ENCODE results near the gene FKBP10.

Gene FKBP10, protein sequence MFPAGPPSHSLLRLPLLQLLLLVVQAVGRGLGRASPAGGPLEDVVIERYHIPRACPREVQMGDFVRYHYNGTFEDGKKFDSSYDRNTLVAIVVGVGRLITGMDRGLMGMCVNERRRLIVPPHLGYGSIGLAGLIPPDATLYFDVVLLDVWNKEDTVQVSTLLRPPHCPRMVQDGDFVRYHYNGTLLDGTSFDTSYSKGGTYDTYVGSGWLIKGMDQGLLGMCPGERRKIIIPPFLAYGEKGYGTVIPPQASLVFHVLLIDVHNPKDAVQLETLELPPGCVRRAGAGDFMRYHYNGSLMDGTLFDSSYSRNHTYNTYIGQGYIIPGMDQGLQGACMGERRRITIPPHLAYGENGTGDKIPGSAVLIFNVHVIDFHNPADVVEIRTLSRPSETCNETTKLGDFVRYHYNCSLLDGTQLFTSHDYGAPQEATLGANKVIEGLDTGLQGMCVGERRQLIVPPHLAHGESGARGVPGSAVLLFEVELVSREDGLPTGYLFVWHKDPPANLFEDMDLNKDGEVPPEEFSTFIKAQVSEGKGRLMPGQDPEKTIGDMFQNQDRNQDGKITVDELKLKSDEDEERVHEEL

DNA sequence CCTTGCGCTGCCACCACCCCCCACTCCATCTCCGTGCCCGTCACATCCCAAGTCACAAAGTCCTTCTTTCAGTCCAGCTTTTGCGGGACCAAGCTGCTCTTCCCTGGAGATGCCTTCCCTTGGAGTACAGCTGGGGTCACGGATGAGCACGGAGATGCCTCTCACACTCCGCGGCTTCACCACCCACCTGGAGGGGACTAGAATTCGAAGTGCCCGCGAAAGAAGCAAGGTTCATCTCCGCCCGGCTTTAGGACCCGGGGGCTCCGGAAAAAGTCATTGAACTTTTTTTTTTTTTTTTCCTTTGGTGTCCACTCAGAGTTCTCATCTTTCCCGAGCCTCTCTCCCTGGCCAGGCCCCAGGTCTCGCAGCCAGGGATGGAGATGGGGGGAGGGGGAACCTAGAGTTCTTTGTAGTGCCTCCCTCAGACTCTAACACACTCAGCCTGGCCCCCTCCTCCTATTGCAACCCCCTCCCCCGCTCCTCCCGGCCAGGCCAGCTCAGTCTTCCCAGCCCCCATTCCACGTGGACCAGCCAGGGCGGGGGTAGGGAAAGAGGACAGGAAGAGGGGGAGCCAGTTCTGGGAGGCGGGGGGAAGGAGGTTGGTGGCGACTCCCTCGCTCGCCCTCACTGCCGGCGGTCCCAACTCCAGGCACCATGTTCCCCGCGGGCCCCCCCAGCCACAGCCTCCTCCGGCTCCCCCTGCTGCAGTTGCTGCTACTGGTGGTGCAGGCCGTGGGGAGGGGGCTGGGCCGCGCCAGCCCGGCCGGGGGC lies at the start of gene FKBP10:
Gene FKBP10, plus strand, starts transcription at position 624 of the 771 bp plus-strand sequence. Its CDS starts 31 bp downstream, at position 655.
- Mint-ChIP-seq H3K9me3 (no peaks in the 10 kb centered on the region), H3K4me3 (peak within 1 kb of the TSS; percentile 82), H3K4me1 (ENCODE audit: low read depth) (peaks cover 19% of the 10 kb centered on the region), H3K27ac (no peak within 1 kb of the TSS), H3K27me3 (peaks cover 8% of the 10 kb centered on the region), H3K36me3 (ENCODE audit: low read depth) (no peaks in the 10 kb centered on the region)

DNA sequence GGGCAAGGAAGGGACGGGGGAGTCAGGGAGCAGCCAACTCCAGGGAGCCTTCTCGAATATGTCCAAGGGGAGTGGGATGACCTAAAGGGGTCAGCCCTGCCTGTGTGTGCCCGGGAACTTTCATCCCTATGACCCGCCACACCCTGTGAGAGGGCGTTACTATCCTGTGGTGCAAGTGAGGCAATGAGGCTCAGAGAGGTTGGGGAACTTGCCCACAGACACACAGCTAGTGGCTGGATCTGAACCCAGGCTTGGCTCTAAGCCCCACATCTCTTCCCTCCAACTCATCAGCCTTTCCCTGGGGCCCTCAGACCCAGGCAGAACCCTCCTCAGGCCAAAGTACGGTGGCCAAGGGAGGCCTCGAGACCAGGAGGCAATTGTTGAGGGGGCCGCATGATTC lies 49.5 kb upstream of the FKBP10 start:
- no peaks in the 10 kb centered on the region for H3K36me3 Mint-ChIP-seq (ENCODE audit: low read depth)

DNA sequence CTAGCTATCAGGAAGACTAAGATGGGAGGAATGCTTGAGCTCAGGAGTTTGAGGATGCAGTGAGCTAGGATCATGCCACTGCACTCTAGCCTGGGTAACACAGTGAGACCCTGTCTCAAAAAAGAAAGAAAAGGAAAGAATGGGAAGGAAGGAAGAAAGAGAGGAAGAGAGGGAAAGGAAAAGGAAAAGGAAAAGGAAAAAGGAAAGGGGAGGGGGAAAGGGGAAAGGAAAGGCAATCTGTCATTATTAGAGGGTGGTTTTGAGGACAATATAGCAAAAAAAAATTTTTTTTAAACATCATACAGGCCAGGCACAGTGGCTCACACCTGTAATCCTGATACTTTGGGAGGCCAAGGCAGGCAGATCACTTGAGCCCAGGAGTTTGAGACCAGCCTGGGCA lies 46.7 kb upstream of the FKBP10 start:
- Mint-ChIP-seq H3K27me3 (no peaks in the 10 kb centered on the region), H3K36me3 (ENCODE audit: low read depth) (no peaks in the 10 kb centered on the region), H3K4me1 (ENCODE audit: low read depth) (no peaks in the 10 kb centered on the region), H3K4me3 (no peak overlapping the region), H3K9me3 (no peaks in the 10 kb centered on the region), H3K27ac (no peak overlapping the region)

More for the DNA sequence above, 49.5 kb upstream of the FKBP10 start:
- Mint-ChIP-seq H3K4me3 (no peak overlapping the region), H3K9me3 (no peaks in the 10 kb centered on the region), H3K4me1 (ENCODE audit: low read depth) (no peaks in the 10 kb centered on the region), H3K27me3 (no peaks in the 10 kb centered on the region), H3K27ac (no peak overlapping the region)

DNA sequence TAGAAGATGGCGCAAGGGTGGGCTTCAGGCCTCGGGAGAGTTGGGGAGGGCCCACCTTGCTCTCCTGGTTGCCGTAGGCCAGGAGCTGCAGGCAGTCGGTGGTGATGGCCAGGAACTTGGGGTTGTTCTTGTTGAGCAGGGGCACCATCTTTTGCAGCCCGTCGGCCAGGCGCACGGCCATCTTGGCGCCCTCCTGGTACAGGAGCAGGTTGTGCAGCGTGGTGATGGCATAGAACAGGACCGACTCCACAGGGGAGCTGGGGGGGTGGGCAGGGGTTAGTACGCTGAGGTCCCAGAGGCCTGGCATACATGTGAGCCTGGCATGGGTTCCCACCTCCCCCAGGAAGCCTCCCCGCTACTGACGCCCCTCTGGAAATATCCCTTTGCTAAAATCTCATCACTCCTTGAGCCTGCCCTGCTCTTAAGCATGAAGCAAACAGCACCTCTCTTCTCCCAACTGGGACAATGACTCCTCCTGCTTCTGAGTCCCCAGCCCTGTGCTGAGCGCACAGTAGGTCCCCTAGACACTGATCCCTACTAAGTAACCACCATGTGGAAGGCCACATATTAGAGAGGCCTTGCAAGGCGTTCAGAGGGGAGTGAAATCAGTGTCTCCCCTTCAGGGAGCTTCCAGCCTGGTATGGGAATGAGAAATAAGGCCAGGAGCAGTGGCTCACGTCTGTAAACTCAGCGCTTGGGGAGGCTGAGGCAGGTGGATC lies 45.3 kb upstream of the FKBP10 start:
- H3K36me3 Mint-ChIP-seq (ENCODE audit: low read depth): no peaks in the 10 kb centered on the region
- no peaks in the 10 kb centered on the region for H3K4me1 Mint-ChIP-seq (ENCODE audit: low read depth)
- peak overlapping the region; percentile 65 for H3K27ac Mint-ChIP-seq
- no peak overlapping the region for H3K4me3 Mint-ChIP-seq
- H3K9me3 Mint-ChIP-seq: no peaks in the 10 kb centered on the region
- H3K27me3 Mint-ChIP-seq: no peaks in the 10 kb centered on the region

DNA sequence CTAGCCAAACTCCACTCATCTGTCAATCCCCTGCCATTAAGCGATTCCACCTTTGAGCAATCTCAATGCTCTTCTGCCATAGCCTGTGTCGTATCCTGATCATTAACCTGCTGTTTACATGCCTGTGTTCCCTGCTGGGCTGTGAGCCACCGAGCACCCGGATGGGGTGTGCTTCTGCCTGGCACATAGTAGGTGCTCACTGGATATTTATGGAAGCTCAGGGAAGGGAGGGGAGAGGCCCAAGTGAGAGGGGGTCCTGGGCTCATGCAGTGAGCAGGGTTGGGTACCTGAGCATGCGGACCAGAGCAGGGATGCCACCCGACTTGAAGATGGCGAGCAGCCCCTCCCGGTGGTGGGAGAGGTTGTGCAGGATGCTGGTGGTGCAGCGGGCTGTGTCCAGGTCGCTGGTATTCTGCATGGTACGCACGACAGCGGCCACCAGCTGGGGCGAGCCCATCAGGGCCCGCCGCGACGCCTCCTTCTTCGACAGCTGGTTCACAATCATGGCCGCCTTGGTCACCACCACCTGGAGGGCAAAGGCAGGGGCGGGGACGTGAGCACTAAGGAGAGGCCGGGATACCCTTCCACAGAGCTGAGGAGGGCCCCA lies 44.0 kb upstream of the FKBP10 start:
- Mint-ChIP-seq H3K4me1 (ENCODE audit: low read depth) (no peaks in the 10 kb centered on the region), H3K27ac (no peak overlapping the region), H3K27me3 (no peaks in the 10 kb centered on the region), H3K9me3 (no peaks in the 10 kb centered on the region), H3K36me3 (ENCODE audit: low read depth) (no peaks in the 10 kb centered on the region), H3K4me3 (no peak overlapping the region)

DNA sequence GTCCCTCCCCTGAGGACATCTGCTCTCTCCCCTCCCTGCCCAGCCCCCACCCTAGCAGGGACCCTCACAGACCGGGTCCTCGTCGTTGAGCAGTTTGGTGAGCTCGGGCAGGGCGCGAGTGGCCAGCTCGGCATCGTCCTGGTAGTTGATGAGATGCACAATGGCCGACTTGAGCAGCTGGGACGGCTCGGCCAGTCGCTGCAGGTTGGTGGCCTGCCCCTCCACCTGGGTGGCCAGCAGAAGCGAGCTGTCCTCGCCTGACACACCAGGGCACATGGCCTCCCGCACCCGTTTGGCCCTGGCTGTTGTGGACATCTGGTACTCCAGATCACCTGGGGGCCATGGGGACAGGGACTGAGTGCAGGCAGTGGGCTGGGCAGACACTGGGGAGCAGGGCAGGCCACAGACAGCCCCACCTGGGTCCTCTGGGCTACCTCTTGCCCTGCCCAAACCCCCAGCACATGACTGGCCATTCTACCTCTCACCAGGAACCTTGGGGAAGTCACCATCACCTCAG lies 43.4 kb upstream of the FKBP10 start:
- Mint-ChIP-seq H3K4me1 (ENCODE audit: low read depth) (no peaks in the 10 kb centered on the region), H3K27me3 (no peaks in the 10 kb centered on the region), H3K36me3 (ENCODE audit: low read depth) (no peaks in the 10 kb centered on the region), H3K4me3 (no peak overlapping the region), H3K27ac (no peak overlapping the region), H3K9me3 (no peaks in the 10 kb centered on the region)

DNA sequence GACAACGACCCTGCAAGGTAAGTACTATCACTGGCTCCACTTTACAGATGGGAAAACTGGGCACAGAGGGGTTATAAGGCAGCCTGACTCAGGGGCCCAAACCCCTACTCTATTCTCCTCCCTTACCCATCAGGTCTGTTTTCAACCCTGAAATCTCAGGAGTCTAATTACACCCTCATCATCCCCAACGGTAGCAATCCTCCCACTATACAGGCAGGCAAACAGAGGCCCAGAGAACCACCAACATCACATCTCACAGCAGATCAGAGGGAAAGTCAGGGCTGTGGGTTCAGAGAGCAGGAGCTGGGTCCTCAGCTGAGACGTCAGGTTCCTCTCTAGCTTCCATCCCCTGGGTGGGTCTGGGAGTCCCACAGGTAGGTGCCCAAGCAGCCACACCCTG lies 42.8 kb upstream of the FKBP10 start:
- Mint-ChIP-seq H3K4me3 (no peak overlapping the region), H3K9me3 (no peaks in the 10 kb centered on the region), H3K27me3 (no peaks in the 10 kb centered on the region), H3K4me1 (ENCODE audit: low read depth) (no peaks in the 10 kb centered on the region), H3K27ac (no peak overlapping the region), H3K36me3 (ENCODE audit: low read depth) (no peaks in the 10 kb centered on the region)

DNA sequence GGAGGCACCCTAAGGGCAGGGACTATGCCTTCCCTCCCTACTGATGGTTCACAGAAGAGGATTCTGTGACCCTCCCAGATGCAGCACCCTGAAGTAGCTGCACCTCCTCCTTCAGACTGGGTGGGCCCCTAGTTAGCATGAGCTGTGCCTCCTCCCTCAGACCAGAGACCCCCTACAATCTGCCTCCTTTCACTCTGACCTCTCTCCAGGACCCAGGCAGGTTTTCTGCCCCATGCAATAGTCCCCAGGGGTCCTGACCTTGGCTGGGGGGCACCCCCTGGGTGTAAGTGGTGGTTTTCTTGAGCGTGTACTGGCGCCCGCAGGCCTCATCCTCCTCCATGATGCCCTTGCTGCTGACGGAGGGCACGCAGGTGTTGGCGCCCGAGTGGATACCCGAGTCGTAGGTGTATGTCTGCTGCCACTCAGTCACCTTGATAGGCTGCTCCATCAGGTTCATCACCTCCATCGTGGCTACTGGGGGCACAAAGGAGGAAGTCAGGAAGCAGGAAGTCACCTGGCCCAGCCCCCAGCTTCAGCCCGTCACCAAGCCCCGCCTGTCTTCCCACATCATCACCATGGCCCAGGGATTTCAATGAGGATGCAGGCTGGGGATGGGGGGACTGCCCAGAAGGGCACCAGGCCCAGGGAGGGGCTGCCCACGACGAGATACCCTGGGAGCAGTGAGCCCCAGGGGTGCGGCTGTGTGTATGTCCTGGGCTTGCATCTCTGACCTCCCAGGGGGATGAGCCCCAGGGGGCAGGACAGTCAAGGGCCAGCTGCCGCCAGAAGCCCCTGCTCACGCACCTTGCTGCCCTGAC lies 41.2 kb upstream of the FKBP10 start:
- no peak overlapping the region for H3K4me3 Mint-ChIP-seq
- peak overlapping the region; percentile 16 for H3K27ac Mint-ChIP-seq
- H3K9me3 Mint-ChIP-seq: no peaks in the 10 kb centered on the region
- H3K4me1 Mint-ChIP-seq (ENCODE audit: low read depth): no peaks in the 10 kb centered on the region
- no peaks in the 10 kb centered on the region for H3K36me3 Mint-ChIP-seq (ENCODE audit: low read depth)
- H3K27me3 Mint-ChIP-seq: no peaks in the 10 kb centered on the region

DNA sequence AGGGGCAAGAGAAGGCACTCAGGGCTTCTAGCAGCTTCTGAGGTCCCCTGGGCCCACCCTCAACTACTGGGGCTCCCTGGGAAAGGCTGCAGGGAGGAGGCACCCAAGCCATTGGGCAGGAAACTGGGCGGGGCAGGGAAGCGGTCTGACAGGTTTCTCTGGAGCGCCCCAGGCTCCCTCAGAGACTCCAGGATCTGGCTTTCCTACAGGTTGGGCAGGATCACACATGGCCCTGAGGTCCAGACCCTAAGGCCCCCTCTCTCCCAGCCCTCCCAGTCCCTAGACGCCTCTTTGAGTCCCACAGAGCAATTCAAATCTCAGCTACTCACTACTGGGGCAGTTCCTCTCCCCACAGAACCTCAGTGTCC lies 40.6 kb upstream of the FKBP10 start:
- H3K27ac Mint-ChIP-seq: no peak overlapping the region
- no peaks in the 10 kb centered on the region for H3K4me1 Mint-ChIP-seq (ENCODE audit: low read depth)
- H3K9me3 Mint-ChIP-seq: no peaks in the 10 kb centered on the region
- H3K36me3 Mint-ChIP-seq (ENCODE audit: low read depth): no peaks in the 10 kb centered on the region
- no peaks in the 10 kb centered on the region for H3K27me3 Mint-ChIP-seq
- no peak overlapping the region for H3K4me3 Mint-ChIP-seq

DNA sequence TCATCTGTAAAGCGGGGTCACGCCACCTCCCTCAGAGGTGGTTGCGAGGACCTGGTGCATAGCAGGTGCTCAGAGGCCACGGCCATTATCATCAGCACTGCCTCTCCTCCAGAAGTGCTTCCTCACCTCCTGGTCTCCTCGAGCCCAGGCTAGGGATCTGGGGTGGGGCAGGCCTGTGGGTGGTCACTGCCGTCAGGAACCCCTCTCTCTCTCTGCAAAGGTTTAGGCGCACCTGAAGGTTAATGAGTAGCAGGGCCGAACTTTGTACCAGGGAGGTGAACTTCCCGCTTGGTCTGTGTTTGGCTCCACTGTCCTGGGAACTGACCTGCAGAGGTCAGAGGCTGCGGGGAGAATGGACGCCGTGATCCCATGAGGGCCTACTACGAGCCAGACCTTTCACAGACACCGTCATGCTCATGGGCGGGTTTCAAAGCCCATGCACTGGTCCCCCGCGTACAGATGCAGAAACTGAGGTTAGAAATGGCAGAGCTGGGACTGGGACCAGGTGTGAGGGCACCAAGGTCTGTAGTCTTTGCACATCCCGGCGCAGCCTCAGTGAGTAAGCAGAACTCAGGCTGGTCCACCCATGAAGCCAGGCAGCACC lies 40.1 kb upstream of the FKBP10 start:
- Mint-ChIP-seq H3K27me3 (no peaks in the 10 kb centered on the region), H3K36me3 (ENCODE audit: low read depth) (no peaks in the 10 kb centered on the region), H3K27ac (no peak overlapping the region), H3K4me3 (no peak overlapping the region), H3K9me3 (no peaks in the 10 kb centered on the region), H3K4me1 (ENCODE audit: low read depth) (no peaks in the 10 kb centered on the region)

DNA sequence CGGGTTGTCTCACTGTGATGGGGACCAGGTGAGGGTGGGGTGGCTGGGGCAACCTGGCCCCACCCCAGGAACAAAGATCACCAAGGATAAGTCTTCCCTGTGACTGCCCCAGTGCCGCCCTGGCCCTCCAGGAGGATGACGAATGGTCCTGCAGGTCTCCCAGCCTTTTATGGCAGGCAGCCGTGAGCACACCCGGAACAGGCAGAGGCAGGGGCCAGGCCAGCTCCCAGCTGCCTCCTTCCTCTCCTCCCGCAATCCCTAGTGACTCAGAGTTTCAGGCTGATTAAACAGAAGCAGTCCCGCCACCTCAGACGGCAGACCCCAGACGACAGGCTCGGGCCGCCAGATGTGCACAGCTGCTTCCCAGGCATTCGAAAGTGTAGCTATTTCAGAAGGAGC lies 39.6 kb upstream of the FKBP10 start:
- Mint-ChIP-seq H3K4me1 (ENCODE audit: low read depth) (no peaks in the 10 kb centered on the region), H3K9me3 (no peaks in the 10 kb centered on the region), H3K36me3 (ENCODE audit: low read depth) (no peaks in the 10 kb centered on the region), H3K27me3 (no peaks in the 10 kb centered on the region), H3K27ac (no peak overlapping the region), H3K4me3 (no peak overlapping the region)

DNA sequence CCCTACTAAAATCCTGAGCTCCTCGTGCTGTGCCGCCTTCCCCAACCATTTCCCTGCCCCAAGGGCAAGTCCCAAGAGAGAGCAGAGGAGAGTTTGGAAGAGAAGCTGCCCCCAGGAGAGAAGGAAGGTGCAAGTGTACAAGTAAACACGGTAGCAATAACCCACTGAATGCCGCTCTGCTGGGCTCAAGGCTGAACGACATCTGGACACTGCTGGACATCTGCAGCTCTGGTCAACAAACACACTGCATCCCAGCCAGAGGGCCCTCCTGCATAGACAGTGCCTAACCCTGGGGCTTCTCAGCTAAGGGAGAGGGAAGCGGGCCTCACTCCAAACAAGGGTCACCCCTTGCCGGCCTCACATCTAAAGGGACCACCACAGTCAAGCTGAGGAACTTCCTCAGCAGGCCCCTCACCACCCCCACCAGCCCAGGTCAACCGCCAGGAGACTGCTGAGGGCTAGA lies 39.0 kb upstream of the FKBP10 start:
- no peak overlapping the region for H3K27ac Mint-ChIP-seq
- H3K36me3 Mint-ChIP-seq (ENCODE audit: low read depth): no peaks in the 10 kb centered on the region
- H3K4me1 Mint-ChIP-seq (ENCODE audit: low read depth): no peaks in the 10 kb centered on the region
- no peaks in the 10 kb centered on the region for H3K9me3 Mint-ChIP-seq
- H3K27me3 Mint-ChIP-seq: no peaks in the 10 kb centered on the region
- H3K4me3 Mint-ChIP-seq: no peak overlapping the region

DNA sequence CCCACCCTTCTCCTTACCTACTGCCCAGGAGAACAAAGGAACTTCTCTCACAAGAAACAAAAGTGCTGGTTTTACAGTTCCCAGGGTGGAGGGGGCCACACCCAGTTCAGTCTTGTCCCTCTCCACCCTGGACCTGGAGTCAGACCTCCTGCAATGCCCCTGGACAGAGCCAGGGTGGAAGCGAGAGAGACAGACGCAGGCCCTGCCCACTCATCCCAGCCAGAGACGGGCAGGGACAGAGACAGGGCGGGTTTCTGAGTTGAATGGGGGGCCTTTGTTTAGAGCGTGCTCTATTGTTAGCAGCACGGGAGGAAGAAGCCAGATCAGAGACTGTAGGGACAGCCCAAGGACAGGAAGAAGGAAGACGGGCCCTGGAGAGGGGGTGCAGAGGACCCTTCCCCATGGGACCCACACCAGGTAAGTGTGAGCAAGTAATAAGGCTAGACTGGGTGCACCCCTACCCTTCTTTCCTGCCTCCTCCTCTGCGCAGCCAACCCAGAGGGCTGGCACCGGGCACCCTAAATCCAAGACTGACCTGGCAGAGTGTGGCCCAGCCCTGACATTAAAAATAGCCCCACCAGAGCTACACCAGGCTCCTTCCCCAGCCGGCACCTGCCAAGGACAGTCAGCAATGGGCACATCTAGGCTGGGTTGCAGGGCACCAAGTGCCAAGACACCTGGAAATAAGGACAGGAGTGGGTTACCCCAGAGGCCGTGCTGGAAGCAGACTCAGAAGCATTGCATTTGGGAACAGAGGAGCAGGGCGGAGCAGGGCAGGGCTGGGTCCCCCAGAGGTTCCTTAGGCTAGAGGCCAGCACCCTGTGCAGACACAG lies 37.2 kb upstream of the FKBP10 start:
- no peaks in the 10 kb centered on the region for H3K27me3 Mint-ChIP-seq
- no peak overlapping the region for H3K27ac Mint-ChIP-seq
- H3K9me3 Mint-ChIP-seq: no peaks in the 10 kb centered on the region
- no peaks in the 10 kb centered on the region for H3K4me1 Mint-ChIP-seq (ENCODE audit: low read depth)
- no peaks in the 10 kb centered on the region for H3K36me3 Mint-ChIP-seq (ENCODE audit: low read depth)
- H3K4me3 Mint-ChIP-seq: no peak overlapping the region

All from stimulated activated naive CD8-positive, alpha-beta T cell treated with anti-CD3 and anti-CD28 coated beads, Interleukin-15, Interleukin-2, amounts not matched to agents 100 ng/mL and 50 ng/mL, for 24 hours (primary cell).